ENCODE data around the gene AXL.
A peak's percentile ranks its signal among the peaks of the same experiment; 100 is the strongest.
"Not testable (repeated sequence)": the region's sequence is repeated elsewhere in the genome, so short reads cannot be mapped to it uniquely, and the experiment has no call there.

AXL gene

DNA sequence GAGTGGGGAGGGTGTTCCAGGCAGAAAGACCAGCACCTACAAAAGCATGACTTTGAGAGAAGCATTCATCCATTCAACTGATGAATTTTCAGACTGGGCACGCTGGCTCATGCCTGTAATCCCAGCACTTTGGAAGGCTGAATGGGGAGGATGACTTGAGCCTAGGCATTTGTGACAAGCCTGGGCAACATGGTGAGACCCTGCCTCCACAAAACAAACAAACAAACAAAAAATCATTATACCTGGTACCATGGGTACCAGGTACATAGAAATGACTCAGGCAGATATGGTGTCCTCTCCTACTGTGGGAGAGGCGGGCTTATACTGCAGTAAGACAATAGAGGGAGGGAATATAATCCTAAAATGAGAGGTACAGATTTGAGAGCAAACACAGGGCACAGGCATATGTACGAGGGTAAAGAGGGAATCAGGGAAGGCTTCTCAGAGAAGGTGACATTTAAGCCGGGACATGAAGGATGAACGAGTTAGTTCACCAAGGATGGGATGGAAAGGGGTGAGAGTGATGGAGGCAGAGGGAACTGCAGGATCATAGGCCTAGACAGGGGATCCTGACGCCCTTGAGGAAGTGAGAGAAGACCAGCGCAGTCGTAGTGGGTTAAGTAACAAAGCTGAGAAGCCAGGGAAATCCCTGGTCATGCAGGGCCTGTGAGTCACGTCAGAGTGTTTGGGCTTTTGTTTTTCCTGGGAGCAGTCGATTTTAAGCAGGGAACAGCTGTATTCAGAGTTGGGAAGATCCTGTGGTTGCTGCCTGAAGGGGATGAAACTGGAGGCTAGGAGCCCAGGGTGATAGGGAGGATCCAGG, 23.1 kb upstream of the AXL start:
- no peaks in the 10 kb centered on the region for H3K9me3 ChIP-seq (ENCODE audit: control insufficient read depth, insufficient read depth, low read length)
- peaks cover 25% of the 10 kb centered on the region for H3K36me3 ChIP-seq (ENCODE audit: insufficient read depth, low read length)
- H3K9ac ChIP-seq (ENCODE audit: low read depth, low read length), result no peak overlapping the region
- H3K4me1 ChIP-seq (ENCODE audit: insufficient read depth, low read length), result peaks cover 24% of the 10 kb centered on the region

GRCh38 chr19:41198559-41198958, 20.5 kb upstream of the AXL start:
- Histone ChIP-seq H3K9ac (ENCODE audit: low read depth, low read length) (no peak overlapping the region), H3K36me3 (ENCODE audit: insufficient read depth, low read length) (peaks cover 29% of the 10 kb centered on the region)

DNA sequence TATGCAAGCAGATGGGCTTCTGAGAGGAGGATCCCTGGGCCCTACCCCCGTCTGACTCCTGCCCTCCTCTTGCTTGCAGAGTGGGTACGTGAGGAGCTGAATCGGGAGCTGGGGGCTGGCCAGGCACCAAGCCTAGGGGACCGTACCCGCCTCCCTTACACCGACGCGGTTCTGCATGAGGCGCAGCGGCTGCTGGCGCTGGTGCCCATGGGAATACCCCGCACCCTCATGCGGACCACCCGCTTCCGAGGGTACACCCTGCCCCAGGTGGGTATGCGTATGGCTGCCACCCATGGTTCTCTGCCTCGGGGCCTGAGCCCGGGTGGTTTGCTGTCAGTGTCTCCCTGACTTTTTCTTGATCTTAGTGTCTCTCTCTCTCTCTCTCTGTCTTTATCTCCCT, 15.7 kb upstream of the AXL start:
- Histone ChIP-seq H3K36me3 (ENCODE audit: insufficient read depth, low read length) (peaks cover 37% of the 10 kb centered on the region), H3K9me3 (ENCODE audit: control insufficient read depth, insufficient read depth, low read length) (no peaks in the 10 kb centered on the region), H3K4me1 (ENCODE audit: insufficient read depth, low read length) (no peaks in the 10 kb centered on the region), H3K9ac (ENCODE audit: low read depth, low read length) (no peak overlapping the region)

More at GRCh38 chr19:41198559-41198958, 20.5 kb upstream of the AXL start:
- no peaks in the 10 kb centered on the region for H3K9me3 ChIP-seq (ENCODE audit: control insufficient read depth, insufficient read depth, low read length)
- H3K4me1 ChIP-seq (ENCODE audit: insufficient read depth, low read length), result peaks cover 19% of the 10 kb centered on the region

DNA sequence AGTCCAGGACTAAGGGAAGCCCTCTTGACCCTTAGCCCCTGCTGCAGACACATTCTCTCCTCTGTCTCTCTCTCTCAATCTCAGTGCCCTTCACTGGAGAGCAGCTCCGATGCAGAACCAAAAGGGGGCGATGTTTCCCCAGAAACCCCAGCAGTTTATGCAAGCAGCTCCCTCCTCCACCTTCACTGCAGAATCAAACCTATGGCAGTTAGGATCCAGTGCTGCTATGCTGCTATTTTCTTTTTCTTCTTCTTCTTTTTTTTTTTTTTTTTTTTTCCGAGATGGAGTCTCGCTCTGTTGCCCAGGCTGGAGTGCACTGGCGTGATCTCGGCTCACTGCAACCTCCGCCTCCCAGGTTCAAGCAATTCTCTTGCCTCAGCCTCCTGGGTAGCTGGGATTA, 14.7 kb upstream of the AXL start:
- not testable (repeated sequence) for H3K9ac ChIP-seq (ENCODE audit: low read depth, low read length); H3K9me3 ChIP-seq (ENCODE audit: control insufficient read depth, insufficient read depth, low read length); H3K4me1 ChIP-seq (ENCODE audit: insufficient read depth, low read length)
- H3K36me3 ChIP-seq (ENCODE audit: insufficient read depth, low read length), result peaks cover 32% of the 10 kb centered on the region

GRCh38 chr19:41205995-41206394, 13.0 kb upstream of the AXL start:
- Histone ChIP-seq H3K9me3 (ENCODE audit: control insufficient read depth, insufficient read depth, low read length) (no peaks in the 10 kb centered on the region), H3K9ac (ENCODE audit: low read depth, low read length) (no peak overlapping the region), H3K4me1 (ENCODE audit: insufficient read depth, low read length) (no peaks in the 10 kb centered on the region), H3K36me3 (ENCODE audit: insufficient read depth, low read length) (peaks cover 28% of the 10 kb centered on the region)

GRCh38 chr19:41206456-41206855, 12.6 kb upstream of the AXL start:
- H3K9ac ChIP-seq (ENCODE audit: low read depth, low read length), result no peak overlapping the region
- H3K36me3 ChIP-seq (ENCODE audit: insufficient read depth, low read length), result peaks cover 25% of the 10 kb centered on the region
- H3K9me3 ChIP-seq (ENCODE audit: control insufficient read depth, insufficient read depth, low read length), result no peaks in the 10 kb centered on the region
- no peaks in the 10 kb centered on the region for H3K4me1 ChIP-seq (ENCODE audit: insufficient read depth, low read length)

GRCh38 chr19:41206926-41207750, 11.9 kb upstream of the AXL start:
- no peaks in the 10 kb centered on the region for H3K9me3 ChIP-seq (ENCODE audit: control insufficient read depth, insufficient read depth, low read length)
- H3K36me3 ChIP-seq (ENCODE audit: insufficient read depth, low read length), result peaks cover 25% of the 10 kb centered on the region
- H3K4me1 ChIP-seq (ENCODE audit: insufficient read depth, low read length), result no peaks in the 10 kb centered on the region
- H3K9ac ChIP-seq (ENCODE audit: low read depth, low read length), result no peak overlapping the region

DNA sequence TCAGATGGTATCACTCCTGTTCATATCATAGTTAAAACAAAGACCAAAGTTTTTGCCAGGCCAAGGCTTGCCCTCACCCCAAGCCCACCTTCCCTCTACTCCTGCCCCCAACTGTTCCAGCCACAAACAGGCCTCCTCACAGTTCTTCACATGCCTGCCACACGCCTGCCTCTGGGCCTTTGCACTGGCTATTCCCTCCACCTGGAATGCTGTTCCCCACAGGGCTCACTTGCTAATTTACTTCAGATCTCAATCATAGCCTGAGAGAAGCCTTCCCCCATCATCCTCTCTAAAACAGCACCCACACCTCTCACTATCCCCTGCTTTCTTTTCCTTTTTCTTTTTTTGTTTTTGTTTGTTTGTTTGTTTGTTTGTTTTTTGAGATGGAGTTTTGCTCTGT, 4.9 kb upstream of the AXL start:
- no peaks in the 10 kb centered on the region for H3K9me3 ChIP-seq (ENCODE audit: control insufficient read depth, insufficient read depth, low read length)
- H3K9ac ChIP-seq (ENCODE audit: low read depth, low read length), result no peak overlapping the region
- H3K4me1 ChIP-seq (ENCODE audit: insufficient read depth, low read length), result peaks cover 6% of the 10 kb centered on the region; the same call in 1 of the 2 replicates
- H3K36me3 ChIP-seq (ENCODE audit: insufficient read depth, low read length), result no peaks in the 10 kb centered on the region; the same call in 1 of the 2 replicates

DNA sequence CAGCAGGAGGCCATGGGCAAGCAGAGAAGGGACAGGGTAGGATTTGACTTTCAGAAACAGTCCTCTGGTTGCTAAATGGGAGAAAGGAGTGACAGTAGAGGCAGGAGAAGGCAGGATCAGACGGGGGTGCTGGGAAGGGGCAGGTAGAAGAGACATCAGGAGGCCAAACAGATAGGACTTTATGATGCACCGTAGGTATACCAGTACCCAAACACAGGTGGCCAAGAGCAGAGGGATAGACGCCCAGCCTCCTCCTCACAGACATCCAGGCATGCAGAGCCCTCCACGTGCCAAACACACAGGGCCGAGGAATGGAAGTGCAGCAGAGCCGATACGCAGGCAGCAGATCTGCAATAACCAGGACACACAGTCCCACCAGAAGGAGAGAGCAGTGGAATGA, 1.3 kb upstream of the AXL start:
- Histone ChIP-seq H3K4me1 (ENCODE audit: insufficient read depth, low read length) (peaks cover 17% of the 10 kb centered on the region), H3K36me3 (ENCODE audit: insufficient read depth, low read length) (no peaks in the 10 kb centered on the region), H3K9ac (ENCODE audit: low read depth, low read length) (no peak overlapping the region), H3K9me3 (ENCODE audit: control insufficient read depth, insufficient read depth, low read length) (no peaks in the 10 kb centered on the region)

- Histone ChIP-seq H3K36me3 (ENCODE audit: insufficient read depth, low read length) (no peaks in the 10 kb centered on the region), H3K9me3 (ENCODE audit: control insufficient read depth, insufficient read depth, low read length) (no peaks in the 10 kb centered on the region), H3K4me1 (ENCODE audit: insufficient read depth, low read length) (peaks cover 17% of the 10 kb centered on the region), H3K9ac (ENCODE audit: low read depth, low read length) (peak overlapping the region; percentile 87; the same call in 1 of the 2 replicates)
Observed at GRCh38 chr19:41218249-41218614, 791 bp upstream of the AXL start.

- peak overlapping the region; percentile 87 for H3K9ac ChIP-seq (ENCODE audit: low read depth, low read length)
- H3K4me1 ChIP-seq (ENCODE audit: insufficient read depth, low read length), result peaks cover 31% of the 10 kb centered on the region
- H3K9me3 ChIP-seq (ENCODE audit: control insufficient read depth, insufficient read depth, low read length), result no peaks in the 10 kb centered on the region
- no peaks in the 10 kb centered on the region; the same call in 1 of the 2 replicates for H3K36me3 ChIP-seq (ENCODE audit: insufficient read depth, low read length)
Observed at GRCh38 chr19:41219924-41220567, 1.0 kb downstream of the AXL start.

DNA sequence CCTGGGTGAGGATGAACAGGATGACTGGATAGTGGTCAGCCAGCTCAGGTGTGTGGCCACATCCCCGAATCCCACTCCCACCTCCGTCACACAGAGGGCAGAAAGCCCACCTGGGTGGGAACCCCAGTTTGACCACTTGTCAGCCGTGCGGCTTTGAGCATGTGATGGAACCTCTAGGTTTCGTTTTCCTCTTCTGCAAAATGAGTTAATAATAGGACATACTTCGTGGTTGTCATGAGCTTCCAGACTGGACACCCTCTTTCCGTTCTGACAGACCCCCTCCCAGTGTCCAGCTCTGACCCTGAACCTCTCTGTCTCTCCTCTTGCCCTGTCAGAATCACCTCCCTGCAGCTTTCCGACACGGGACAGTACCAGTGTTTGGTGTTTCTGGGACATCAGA, 1.8 kb downstream of the AXL start:
- no peaks in the 10 kb centered on the region; the same call in 1 of the 2 replicates for H3K36me3 ChIP-seq (ENCODE audit: insufficient read depth, low read length)
- no peaks in the 10 kb centered on the region for H3K9me3 ChIP-seq (ENCODE audit: control insufficient read depth, insufficient read depth, low read length)
- H3K9ac ChIP-seq (ENCODE audit: low read depth, low read length), result peak overlapping the region; percentile 87; the same call in 1 of the 2 replicates
- H3K4me1 ChIP-seq (ENCODE audit: insufficient read depth, low read length), result peaks cover 38% of the 10 kb centered on the region

- Histone ChIP-seq H3K4me1 (ENCODE audit: insufficient read depth, low read length) (peaks cover 41% of the 10 kb centered on the region), H3K9me3 (ENCODE audit: control insufficient read depth, insufficient read depth, low read length) (no peaks in the 10 kb centered on the region), H3K9ac (ENCODE audit: low read depth, low read length) (no peak overlapping the region), H3K36me3 (ENCODE audit: insufficient read depth, low read length) (peaks cover 3% of the 10 kb centered on the region; the same call in 1 of the 2 replicates)
Observed at GRCh38 chr19:41221514-41222205, 2.6 kb downstream of the AXL start.

- H3K4me1 ChIP-seq (ENCODE audit: insufficient read depth, low read length), result peaks cover 47% of the 10 kb centered on the region
- no peak overlapping the region for H3K9ac ChIP-seq (ENCODE audit: low read depth, low read length)
- no peaks in the 10 kb centered on the region for H3K9me3 ChIP-seq (ENCODE audit: control insufficient read depth, insufficient read depth, low read length)
- H3K36me3 ChIP-seq (ENCODE audit: insufficient read depth, low read length), result peaks cover 7% of the 10 kb centered on the region; the same call in 1 of the 2 replicates
Observed at GRCh38 chr19:41222240-41222639, 3.2 kb downstream of the AXL start.

Data from ES-I3 (cell line).